BE2C (cell line): ENCODE data around the gene SH3BP5L.

Experiments
- DNase-seq: peaks from one replicate; pipeline ENCODE4 v3.0.0-alpha.2; 2020
- H3K27me3 ChIP-seq: fragments of 250-450 bp; sonication (Bioruptor Pico); 2 replicates; pipeline ENCODE4 v1.5.1; 2020; ENCODE audit warnings: mild to moderate bottlenecking
- H3K36me3 ChIP-seq: fragments of 250-450 bp; sonication (Bioruptor Pico); 2 replicates; pipeline ENCODE4 v1.5.1; 2020; ENCODE audit warnings: mild to moderate bottlenecking
- H3K4me1 ChIP-seq: fragments of 250-450 bp; sonication (Bioruptor Pico); 2 replicates; pipeline ENCODE4 v1.5.1; 2020
- H3K4me3 ChIP-seq: 2 replicates; pipeline ENCODE4 v1.5.1; 2011; ENCODE audit warnings: low read depth, low read length
- H3K9me3 ChIP-seq: fragments of 250-450 bp; sonication (Bioruptor Pico); 2 replicates; pipeline ENCODE4 v1.5.1; 2020
- CTCF ChIP-seq: IDR thresholded peaks from 2 replicates; pipeline ENCODE4 v1.5.1; 2012; ENCODE audit warnings: mild to moderate bottlenecking, low read depth, low read length

SH3BP5L gene

GRCh38 chr1:248810727-248811513 lies 14.8 kb downstream of the SH3BP5L start:
- DNase-seq: no peak
- Histone ChIP-seq H3K36me3 (peaks cover 31% of the 10 kb centered on the region), H3K9me3 (no peaks in the 10 kb centered on the region), H3K4me3 (no peak overlapping the region), H3K27me3 (no peaks in the 10 kb centered on the region), H3K4me1 (no peaks in the 10 kb centered on the region)
- no peak for TF ChIP-seq CTCF

- H3K4me1 ChIP-seq: no peaks in the 10 kb centered on the region
- H3K27me3 ChIP-seq: no peaks in the 10 kb centered on the region
- no peak for DNase-seq
- no peak overlapping the region for H3K4me3 ChIP-seq
- no peak for TF ChIP-seq CTCF
- H3K9me3 ChIP-seq: no peaks in the 10 kb centered on the region
- peaks cover 23% of the 10 kb centered on the region for H3K36me3 ChIP-seq
These were observed 15.6 kb downstream of the SH3BP5L start for GRCh38 chr1:248810000-248810726.

GRCh38 chr1:248808876-248809275 lies 16.8 kb downstream of the SH3BP5L start:
- TF ChIP-seq CTCF: no peak
- no peaks in the 10 kb centered on the region for H3K4me1 ChIP-seq
- no peak overlapping the region for H3K4me3 ChIP-seq
- H3K9me3 ChIP-seq: no peaks in the 10 kb centered on the region
- H3K27me3 ChIP-seq: no peaks in the 10 kb centered on the region
- peaks cover 10% of the 10 kb centered on the region for H3K36me3 ChIP-seq
- DNase-seq: no peak

- no peaks in the 10 kb centered on the region for H3K9me3 ChIP-seq
- peak; percentile 76 for DNase-seq
- no peaks in the 10 kb centered on the region for H3K4me1 ChIP-seq
- H3K36me3 ChIP-seq: no peaks in the 10 kb centered on the region
- no peak overlapping the region for H3K4me3 ChIP-seq
- H3K27me3 ChIP-seq: peaks cover 1% of the 10 kb centered on the region; the same call in 1 of the 2 replicates
- TF ChIP-seq CTCF: peak; percentile 97
These were observed 18.5 kb downstream of the SH3BP5L start for GRCh38 chr1:248807067-248807737.

GRCh38 chr1:248805876-248806275 lies 19.8 kb downstream of the SH3BP5L start:
- DNase-seq: no peak
- no peaks in the 10 kb centered on the region for H3K4me1 ChIP-seq

More at GRCh38 chr1:248805876-248806275, 19.8 kb downstream of the SH3BP5L start:
- no peak for TF ChIP-seq CTCF
- Histone ChIP-seq H3K36me3 (no peaks in the 10 kb centered on the region), H3K27me3 (peaks cover 9% of the 10 kb centered on the region), H3K4me3 (no peak overlapping the region), H3K9me3 (no peaks in the 10 kb centered on the region)
